Endothelial cell of umbilical vein (primary cell): ENCODE results near the gene MYEOV. TPM values are rescaled to one million over a fixed set of nuclear protein-coding genes. Genes with fewer than 3 reads are reported as not detected.

Experiments used
- BruUV-seq: library from RNA; stranded (reverse); fragments of 400-500 nt; replicated peaks from 2 replicates; lab custom pipeline; 2021; lab: Mats Ljungman, UMichigan
- CTCF ChIA-PET: fragments of 300-600, 350-600 bp; sonication (Branson Sonifier 250); formaldehyde crosslinking; loops from one replicate; lab custom pipeline; 2021; ENCODE audit warnings: antibody characterized with exemption, inconsistent platforms; lab: Charles Lee
- POLR2A ChIA-PET: fragments of 300-600, 350-600 bp; sonication (Branson Sonifier 250); formaldehyde crosslinking; loops from one replicate; lab custom pipeline; 2021; ENCODE audit warnings: antibody characterized with exemption, inconsistent platforms; lab: Charles Lee
- DNase-seq: peaks from one replicate; pipeline ENCODE4 v3.0.0-alpha.2; 2011; ENCODE audit warnings: low read depth, low spot score
- FAIRE-seq: peaks from 2 replicates; lab custom pipeline; 2011; peaks lifted over from hg19 to GRCh38; lab: Jason Lieb, UNC
- H2AFZ ChIP-seq: 2 replicates; pipeline ENCODE4 v1.6.0; 2012; ENCODE audit warnings: low read depth, low read length, control low read depth, inconsistent platforms
- H3K27ac ChIP-seq: 2 replicates; pipeline ENCODE4 v1.5.1; 2011; ENCODE audit warnings: low read depth, mild to moderate bottlenecking, control low read depth, low read length, moderate library complexity; ENCODE audit not compliant: insufficient read depth
- H3K27me3 ChIP-seq, 2 experiments: 2 replicates each; pipeline versions ENCODE4 v1.6.0 to v1.6.1; 2011; ENCODE audit warnings: low read length in 2 of 2, mixed read lengths in 1 of 2; ENCODE audit not compliant: control insufficient read depth in 2 of 2, insufficient read depth in 2 of 2
- H3K36me3 ChIP-seq, 2 experiments: 2 replicates in 1 of 2; 3 replicates in 1 of 2; pipeline ENCODE4 v1.5.1; 2011; ENCODE audit warnings: low read length in 2 of 2, mild to moderate bottlenecking in 1 of 2, moderate library complexity in 1 of 2; ENCODE audit not compliant: control insufficient read depth in 2 of 2, insufficient read depth in 2 of 2; ENCODE audit errors: extremely low read depth in 1 of 2
- H3K4me1 ChIP-seq: 3 replicates; pipeline ENCODE4 v1.5.1; 2011; ENCODE audit warnings: mild to moderate bottlenecking, low read length; ENCODE audit not compliant: control insufficient read depth, insufficient read depth; ENCODE audit errors: extremely low read depth
- H3K4me2 ChIP-seq: 2 replicates; pipeline ENCODE4 v1.6.1; 2011; ENCODE audit warnings: low read length, control low read depth, mixed read lengths; ENCODE audit not compliant: insufficient read depth
- H3K4me3 ChIP-seq, 3 experiments: fragments of 200-600 bp in 1 of 3; sonication (generic), shearing (Covaris generic) in 1 of 3; replicated peaks in 1 of 3; 2 replicates each; pipeline ENCODE4 v1.5.1; 2011 to 2016; ENCODE audit warnings: control low read depth in 3 of 3, low read length in 3 of 3, mild to moderate bottlenecking in 2 of 3, inconsistent platforms in 1 of 3, low read depth in 1 of 3, moderate library complexity in 1 of 3; ENCODE audit not compliant: insufficient read depth in 1 of 3
- H3K79me2 ChIP-seq: 2 replicates; pipeline ENCODE4 v1.6.0; 2012; ENCODE audit warnings: low read length, inconsistent platforms; ENCODE audit not compliant: control insufficient read depth, insufficient read depth
- H3K9ac ChIP-seq: replicated peaks from 2 replicates; pipeline ENCODE3; 2011; ENCODE audit warnings: low read length, control low read depth; ENCODE audit not compliant: insufficient read depth; ENCODE audit errors: extremely low read depth
- H3K9me1 ChIP-seq: replicated peaks from 3 replicates; pipeline ENCODE4 v1.6.0; 2011; ENCODE audit warnings: mild to moderate bottlenecking, low read length; ENCODE audit not compliant: control insufficient read depth, insufficient read depth; ENCODE audit errors: extremely low read depth
- H3K9me3 ChIP-seq: replicated peaks from 2 replicates; pipeline ENCODE4 v1.5.1; 2012; ENCODE audit warnings: low read length, inconsistent platforms; ENCODE audit not compliant: control insufficient read depth, insufficient read depth
- H4K20me1 ChIP-seq: replicated peaks from 2 replicates; pipeline ENCODE3; 2011; ENCODE audit warnings: mild to moderate bottlenecking, low read length; ENCODE audit not compliant: control insufficient read depth, insufficient read depth; ENCODE audit errors: extremely low read depth
- FOS ChIP-seq: IDR thresholded peaks from 2 replicates; pipeline ENCODE4 v1.6.1; 2011; ENCODE audit warnings: mild to moderate bottlenecking, low read length, moderate library complexity, borderline replicate concordance; ENCODE audit not compliant: insufficient read depth
- GATA2 ChIP-seq: IDR thresholded peaks from 2 replicates; pipeline ENCODE4 v1.7.0; 2011; ENCODE audit warnings: low read depth, mild to moderate bottlenecking, moderate library complexity, mixed read lengths, low read length; ENCODE audit not compliant: insufficient read length, insufficient read depth
- JUN ChIP-seq: IDR thresholded peaks from 2 replicates; pipeline ENCODE4 v1.6.1; 2011; ENCODE audit warnings: borderline replicate concordance, low read depth; ENCODE audit not compliant: insufficient read length, insufficient read depth
- MAX ChIP-seq: IDR thresholded peaks from 2 replicates; pipeline ENCODE4 v1.6.1; 2011; ENCODE audit not compliant: insufficient read depth, insufficient read length
- MYC ChIP-seq: IDR thresholded peaks from one replicate; pipeline ENCODE4 v1.6.1; 2011; ENCODE audit warnings: mild to moderate bottlenecking, low read depth, low read length
- POLR2A ChIP-seq: IDR thresholded peaks from 2 replicates; pipeline ENCODE4 v1.6.1; 2012; ENCODE audit warnings: low read depth, mild to moderate bottlenecking, control low read depth, low read length
- POLR2AphosphoS5 ChIP-seq: IDR thresholded peaks from 2 replicates; pipeline ENCODE4 v1.6.1; 2012; ENCODE audit warnings: low read depth, mild to moderate bottlenecking, control low read depth, low read length, moderate library complexity; ENCODE audit not compliant: insufficient read depth
- dilution Hi-C: fragments of 300-500 bp; cut with MboI; formaldehyde crosslinking; loops from one replicate; pipeline ENCODE4 v1.15.0; 2019; ENCODE audit warnings: low sequenced_read_pairs; ENCODE audit not compliant: extremely low pct_ligation_motif_present
- intact Hi-C: fragments of 100-400 bp; cut with micrococcal nuclease; formaldehyde crosslinking; loops from one replicate; pipeline ENCODE4 v1.10.0; 2022
- polyA plus RNA-seq, 4 experiments: library from polyadenylated mRNA; depleted of rRNA in 3 of 4; stranded (reverse) in 3 of 4; unstranded in 1 of 4; fragments of >200 nt; gene quantifications; 2 replicates each; pipeline versions ENCODE4 v1.2.1 to v1.2.3, GENCODE V29; 2011 to 2012; ENCODE audit warnings: missing spikeins in 1 of 4
- total RNA-seq: library from RNA; stranded (reverse); gene quantifications from 2 replicates; pipeline ENCODE4 v1.2.3, GENCODE V29; 2021

Gene MYEOV
- total and polyA plus RNA-seq, 2 donors (not counting 3 experiments of a cell fraction or from before 2014, with no cell fraction given), result 3.8 to 14.4 TPM

- no peak overlapping the region for H3K4me3 ChIP-seq
- no peak overlapping the region for H3K9ac ChIP-seq
- no peak for TF ChIP-seq MYC
- TF ChIP-seq POLR2AphosphoS5, result no peak
- no peak for TF ChIP-seq MAX
- TF ChIP-seq JUN, result no peak
- TF ChIP-seq GATA2, result no peak
- H4K20me1 ChIP-seq, result no peaks in the 10 kb centered on the region
- ChIA-PET POLR2A (no interaction called here), CTCF (no interaction called here)
- no peaks in the 10 kb centered on the region for H3K9me1 ChIP-seq
- no peaks in the 10 kb centered on the region for H3K9me3 ChIP-seq
- FAIRE-seq (no peak), DNase-seq (no peak)
- no peak overlapping the region for H3K27ac ChIP-seq
- H2AFZ ChIP-seq, result no peak overlapping the region
- dilution Hi-C loops (no loop called here), intact Hi-C loops (no loop called here)
- no peak overlapping the region for H3K4me2 ChIP-seq
- no peaks in the 10 kb centered on the region for H3K79me2 ChIP-seq
- H3K36me3 ChIP-seq, result no peaks in the 10 kb centered on the region
- BruUV-seq, result no TSS peak
- H3K4me1 ChIP-seq, result peaks cover 22% of the 10 kb centered on the region
- H3K27me3 ChIP-seq, result no peaks in the 10 kb centered on the region
Observed at GRCh38 chr11:69310351-69310750, 16.4 kb downstream of the MYEOV start.

- BruUV-seq, result no TSS peak
- DNase-seq (no peak), FAIRE-seq (no peak)
- H3K9ac ChIP-seq, result no peak overlapping the region
- no peak overlapping the region for H3K4me3 ChIP-seq
- CTCF ChIA-PET, result interaction anchor here (0.9 to 2.5 kb wide), 8 partner anchors 9 to 328 kb away, joined by 3 to 25 read pairs (median 6); partner anchors contain the start of gene MYEOV
- no peaks in the 10 kb centered on the region for H4K20me1 ChIP-seq
- intact Hi-C loops (no loop called here), dilution Hi-C loops (no loop called here)
- no peak overlapping the region for H2AFZ ChIP-seq
- no peaks in the 10 kb centered on the region for H3K36me3 ChIP-seq
- H3K4me2 ChIP-seq, result no peak overlapping the region
- no peaks in the 10 kb centered on the region for H3K27me3 ChIP-seq
- peaks cover 22% of the 10 kb centered on the region for H3K4me1 ChIP-seq
- no peaks in the 10 kb centered on the region for H3K9me3 ChIP-seq
- H3K27ac ChIP-seq, result peak overlapping the region; percentile 62
- TF ChIP-seq POLR2A (no peak), FOS (no peak), MAX (no peak), JUN (no peak), GATA2 (no peak), MYC (no peak)
- POLR2A ChIA-PET, result interaction anchor here (0.8 to 1.3 kb wide), 4 partner anchors 11 to 42 kb away, joined by 4 to 9 read pairs (median 6); no protein-coding TSS in a partner anchor
- H3K79me2 ChIP-seq, result no peaks in the 10 kb centered on the region
- H3K9me1 ChIP-seq, result no peaks in the 10 kb centered on the region
Observed at GRCh38 chr11:69310934-69311766, 17.2 kb downstream of the MYEOV start.
